H1 (cell line): ENCODE data around the gene ARPP21. TPM values are rescaled to one million over a fixed set of nuclear protein-coding genes. Genes with fewer than 3 reads are reported as not detected.

Source experiments
- CTCF ChIA-PET: fragments of 300-600 bp; sonication (Branson Sonifier 250); formaldehyde crosslinking; loops from one replicate; lab custom pipeline; 2021; ENCODE audit not compliant: partially characterized antibody; lab: Charles Lee
- POLR2A ChIA-PET: fragments of 300-600 bp; sonication (Branson Sonifier 250); formaldehyde crosslinking; loops from one replicate; lab custom pipeline; 2021; ENCODE audit warnings: inconsistent platforms; ENCODE audit not compliant: partially characterized antibody; lab: Charles Lee
- DNase-seq, 2 experiments: peaks; one replicate each; pipeline versions ENCODE4 v3.0.0 to v3.0.0-alpha.2; 2010 to 2022; ENCODE audit warnings: low spot score in 2 of 2, low read depth in 1 of 2, mixed read lengths in 1 of 2
- FAIRE-seq: peaks from 2 replicates; lab custom pipeline; 2011; peaks lifted over from hg19 to GRCh38; lab: Jason Lieb, UNC
- H2AFZ ChIP-seq: 2 replicates; pipeline ENCODE4 v1.8.1; 2012; ENCODE audit warnings: low read length, inconsistent platforms
- H2AK5ac ChIP-seq: 2 replicates; pipeline ENCODE4 v1.6.1; 2013; ENCODE audit warnings: low read depth, low read length
- H2BK120ac ChIP-seq: replicated peaks from 2 replicates; pipeline ENCODE3; 2013; ENCODE audit warnings: low read depth, low read length, inconsistent platforms
- H2BK12ac ChIP-seq: 2 replicates; pipeline ENCODE4 v1.6.1; 2013; ENCODE audit warnings: low read depth, low read length
- H2BK15ac ChIP-seq: 2 replicates; pipeline ENCODE4 v1.6.1; 2013; ENCODE audit warnings: low read length
- H2BK20ac ChIP-seq: 2 replicates; pipeline ENCODE4 v1.6.1; 2013; ENCODE audit warnings: low read length
- H2BK5ac ChIP-seq: 2 replicates; pipeline ENCODE4 v1.6.1; 2013; ENCODE audit warnings: low read depth, low read length
- H3K14ac ChIP-seq: 2 replicates; pipeline ENCODE4 v1.6.1; 2013; ENCODE audit warnings: inconsistent platforms; ENCODE audit not compliant: insufficient read length
- H3K18ac ChIP-seq: 2 replicates; pipeline ENCODE4 v1.6.1; 2013; ENCODE audit warnings: low read length; ENCODE audit errors: extremely low read depth
- H3K23ac ChIP-seq: 2 replicates; pipeline ENCODE4 v1.6.1; 2013; ENCODE audit warnings: inconsistent platforms; ENCODE audit not compliant: insufficient read length
- H3K23me2 ChIP-seq: 2 replicates; pipeline ENCODE4 v1.6.1; 2013; ENCODE audit warnings: low read depth, low read length
- H3K27ac ChIP-seq: 2 replicates; pipeline ENCODE4 v1.6.1; 2011; ENCODE audit warnings: low read depth, low read length, inconsistent platforms
- H3K27me3 ChIP-seq, 4 experiments: replicated peaks in 1 of 4; 1 replicate in 1 of 4; 2 replicates in 3 of 4; pipeline versions ENCODE4 v1.6.1 to v1.8.1; 2011 to 2013; ENCODE audit warnings: low read length in 3 of 4, mild to moderate bottlenecking in 3 of 4, inconsistent platforms in 2 of 4, mixed read lengths in 2 of 4, moderate library complexity in 1 of 4; ENCODE audit not compliant: control insufficient read depth in 3 of 4, insufficient read depth in 3 of 4; ENCODE audit errors: extremely low read depth in 1 of 4
- H3K36me3 ChIP-seq, 4 experiments: 2 replicates each; pipeline versions ENCODE4 v1.6.1 to v1.8.1; 2011 to 2013; ENCODE audit warnings: mild to moderate bottlenecking in 4 of 4, low read length in 3 of 4, moderate library complexity in 2 of 4, control low read depth in 1 of 4, inconsistent platforms in 1 of 4; ENCODE audit not compliant: insufficient read depth in 4 of 4, control insufficient read depth in 2 of 4
- H3K4ac ChIP-seq: replicated peaks from 2 replicates; pipeline ENCODE3; 2013; ENCODE audit warnings: low read length, low read depth, mixed read lengths, inconsistent platforms; ENCODE audit not compliant: insufficient read length
- H3K4me1 ChIP-seq, 4 experiments: replicated peaks in 1 of 4; 1 replicate in 1 of 4; 2 replicates in 3 of 4; pipeline versions ENCODE4 v1.6.1 to v1.8.1; 2011 to 2013; ENCODE audit warnings: low read length in 3 of 4, inconsistent platforms in 2 of 4, mixed read lengths in 1 of 4; ENCODE audit not compliant: insufficient read depth in 4 of 4, control insufficient read depth in 3 of 4
- H3K4me2 ChIP-seq, 2 experiments: 2 replicates each; pipeline versions ENCODE4 v1.6.1 to v1.8.1; 2011 to 2013; ENCODE audit warnings: low read depth in 2 of 2, low read length in 2 of 2, control low read depth in 1 of 2, inconsistent platforms in 1 of 2, mild to moderate bottlenecking in 1 of 2; ENCODE audit not compliant: insufficient read depth in 1 of 2
- H3K4me3 ChIP-seq, 4 experiments: fragments of 200-600, 300-600 bp in 1 of 4; sonication (generic), shearing (Covaris generic), sonication (Bioruptor Twin) in 1 of 4; 2 replicates each; pipeline versions ENCODE4 v1.5.1 to v1.8.1; 2011 to 2016; ENCODE audit warnings: low read length in 4 of 4, low read depth in 3 of 4, control low read depth in 2 of 4, inconsistent platforms in 2 of 4, mild to moderate bottlenecking in 2 of 4, mixed read lengths in 1 of 4, moderate library complexity in 1 of 4; ENCODE audit not compliant: insufficient read depth in 2 of 4; ENCODE audit errors: extremely low read depth in 1 of 4
- H3K56ac ChIP-seq: replicated peaks from 2 replicates; pipeline ENCODE3; 2013; ENCODE audit warnings: low read depth, mild to moderate bottlenecking, mixed read lengths, low read length, inconsistent platforms; ENCODE audit not compliant: insufficient read length
- H3K79me1 ChIP-seq: 2 replicates; pipeline ENCODE4 v1.6.1; 2013; ENCODE audit warnings: low read depth, low read length, control low read depth
- H3K79me2 ChIP-seq, 2 experiments: 2 replicates each; pipeline versions ENCODE4 v1.6.1 to v1.8.1; 2012 to 2013; ENCODE audit warnings: low read length in 2 of 2, mild to moderate bottlenecking in 2 of 2, inconsistent platforms in 1 of 2; ENCODE audit not compliant: insufficient read depth in 2 of 2, control insufficient read depth in 1 of 2
- H3K9ac ChIP-seq, 4 experiments: replicated peaks in 1 of 4; 1 replicate in 1 of 4; 2 replicates in 3 of 4; pipeline versions ENCODE4 v1.6.1 to v1.8.1; 2011 to 2013; ENCODE audit warnings: low read depth in 3 of 4, low read length in 3 of 4, control low read depth in 2 of 4, mild to moderate bottlenecking in 2 of 4, moderate library complexity in 2 of 4, inconsistent platforms in 1 of 4; ENCODE audit errors: extremely low read depth in 1 of 4
- H3K9me3 ChIP-seq, 2 experiments: 2 replicates each; pipeline versions ENCODE4 v1.6.1 to v1.8.1; 2012 to 2013; ENCODE audit warnings: mild to moderate bottlenecking in 2 of 2, moderate library complexity in 2 of 2, control low read depth in 1 of 2, inconsistent platforms in 1 of 2, low read depth in 1 of 2, low read length in 1 of 2, mixed read lengths in 1 of 2; ENCODE audit not compliant: insufficient read depth in 2 of 2
- H4K20me1 ChIP-seq, 2 experiments: replicated peaks in 1 of 2; 2 replicates each; pipeline versions ENCODE3 to v1.8.1; 2011 to 2013; ENCODE audit warnings: inconsistent platforms in 2 of 2, low read length in 2 of 2, mild to moderate bottlenecking in 1 of 2; ENCODE audit not compliant: insufficient read depth in 2 of 2, control insufficient read depth in 1 of 2
- H4K5ac ChIP-seq: 2 replicates; pipeline ENCODE4 v1.6.1; 2013; ENCODE audit warnings: low read length, low read depth, mixed read lengths, inconsistent platforms; ENCODE audit not compliant: insufficient read length
- H4K8ac ChIP-seq: 2 replicates; pipeline ENCODE4 v1.8.0; 2013; ENCODE audit warnings: mild to moderate bottlenecking, moderate library complexity, low read length, inconsistent platforms; ENCODE audit not compliant: insufficient read depth; ENCODE audit errors: extremely low read depth
- H4K91ac ChIP-seq: replicated peaks from 2 replicates; pipeline ENCODE3; 2013; ENCODE audit warnings: low read length, mixed read lengths, inconsistent platforms; ENCODE audit not compliant: insufficient read length
- CBX8 ChIP-seq: fragments of 300-800, 300-1000 bp; sonication (generic); IDR thresholded peaks from 2 replicates; pipeline ENCODE4 v1.7.1; 2016; ENCODE audit warnings: low read depth, low read length, borderline replicate concordance
- SUZ12 ChIP-seq: fragments of 200-600 bp; sonication (generic); IDR thresholded peaks from 2 replicates; pipeline ENCODE4 v1.6.1; 2012; ENCODE audit warnings: mild to moderate bottlenecking, inconsistent platforms, low read length, moderate library complexity, mixed read lengths
- polyA plus RNA-seq, 7 experiments: library from polyadenylated mRNA; depleted of rRNA in 3 of 7; stranded (reverse) in 5 of 7; unstranded in 2 of 7; fragments of >200 nt in 5 of 7; fragments of 200-250 nt in 2 of 7; gene quantifications; 1 replicate in 5 of 7; 2 replicates in 1 of 7; 4 replicates in 1 of 7; pipeline versions ENCODE4 v1.2.1 to v1.2.3, GENCODE V29; 2011 to 2013; ENCODE audit warnings: missing spikeins in 2 of 7, mixed read lengths in 2 of 7
- total RNA-seq: library from RNA; stranded (reverse); fragmentation: NEBNext Ultra II Directional; extraction: Animal tissue kit (Norgen Biotek cat#: 25700); gene quantifications from 2 replicates; pipeline ENCODE4 v1.2.1, GENCODE V29; 2021

ARPP21 gene
- total and polyA plus RNA-seq, 2 of the 8 experiments (the other 6 are each of a cell fraction or from before 2014, with no cell fraction given), result not detected

DNA sequence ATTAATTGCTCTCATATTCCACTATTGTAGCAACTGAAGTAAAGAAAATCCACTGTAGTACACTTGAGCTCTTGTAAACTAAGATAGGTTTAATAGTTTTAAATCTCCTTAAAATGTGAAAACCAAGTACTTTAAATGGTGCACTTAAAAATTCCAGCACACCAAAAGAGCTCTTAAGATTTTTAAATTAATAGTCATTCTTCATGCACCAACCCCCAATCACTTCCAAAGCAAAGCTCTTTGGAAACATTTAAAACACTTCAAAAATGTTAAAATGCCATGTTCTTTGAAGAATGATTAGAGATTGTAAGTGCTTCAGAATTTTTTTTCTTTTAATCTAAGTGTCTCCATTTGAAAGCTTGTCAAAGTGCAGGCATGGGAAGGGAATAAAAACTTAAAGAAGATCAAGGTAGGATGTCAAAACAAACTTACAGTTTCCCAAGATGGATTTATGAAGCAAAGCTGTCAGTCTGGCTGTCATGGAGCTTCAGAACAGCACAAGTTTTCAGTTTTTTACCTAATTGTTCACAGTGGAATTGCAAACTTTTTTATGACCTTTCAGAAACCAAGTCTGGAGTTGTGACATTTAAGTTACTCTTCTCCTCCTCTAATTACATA is 84.3 kb downstream of the ARPP21 start:
- Histone ChIP-seq H2BK20ac (no peak overlapping the region), H3K18ac (no peak overlapping the region), H3K4ac (no peak overlapping the region), H3K4me3 (no peak overlapping the region), H3K36me3 (no peaks in the 10 kb centered on the region), H2AK5ac (no peak overlapping the region), H3K79me2 (no peaks in the 10 kb centered on the region), H2BK5ac (no peak overlapping the region), H3K4me1 (0 out of 7 replicates have a peak, but pooled peaks cover 0 to 5% (median 0%) of the 10 kb centered on the region in 4 experiments), H4K5ac (no peak overlapping the region), H3K4me2 (no peak overlapping the region), H3K9ac (no peak overlapping the region), H3K27ac (no peak overlapping the region), H3K27me3 (peaks cover 9 to 29% (median 13%) of the 10 kb centered on the region in 4 experiments; a peak in 6 of 7 replicates), H3K9me3 (no peaks in the 10 kb centered on the region), H3K79me1 (no peaks in the 10 kb centered on the region), H3K23me2 (no peaks in the 10 kb centered on the region), H3K23ac (no peak overlapping the region), H3K56ac (no peak overlapping the region), H4K91ac (no peak overlapping the region), H2BK120ac (no peak overlapping the region), H4K8ac (no peak overlapping the region), H4K20me1 (peaks cover 0 to 4% of the 10 kb centered on the region in 2 experiments), H2AFZ (no peak overlapping the region), H2BK15ac (no peak overlapping the region), H3K14ac (no peak overlapping the region), H2BK12ac (no peak overlapping the region)
- ChIA-PET CTCF (interaction anchor here (0.8 kb wide), 1 partner anchor 10 kb away, joined by 3 read pairs; no protein-coding TSS in a partner anchor), POLR2A (no interaction called here)
- no peak for DNase-seq
- no peak for FAIRE-seq
- TF ChIP-seq SUZ12 (no peak), CBX8 (no peak)
